Activated CD8-positive, alpha-beta T cell treated with anti-CD3 and anti-CD28 coated beads for 36 hours (primary cell): ENCODE measurements around the gene MUC22. TPM values are rescaled to one million over a fixed set of nuclear protein-coding genes. Genes with fewer than 3 reads are reported as not detected.
"Not testable (repeated sequence)": the region's sequence is repeated elsewhere in the genome, so short reads cannot be mapped to it uniquely, and the experiment has no call there.

Source experiments
- ATAC-seq: fragments of 200-7000 bp; cut with Tn5 transposase; one replicate; pipeline ENCODE4 v1.10.0; 2021; ENCODE audit warnings: mild to moderate bottlenecking, moderate library complexity
- CTCF ChIA-PET: fragments of 350-600 bp; sonication (Branson Sonifier 250); formaldehyde crosslinking; loops from one replicate; lab custom pipeline; 2021; ENCODE audit warnings: antibody characterized with exemption; lab: Charles Lee
- POLR2A ChIA-PET: fragments of 350-600 bp; sonication (Branson Sonifier 250); formaldehyde crosslinking; loops from one replicate; lab custom pipeline; 2021; ENCODE audit warnings: antibody characterized with exemption; lab: Charles Lee
- DNase-seq: peaks from one replicate; pipeline ENCODE4 v3.0.0-alpha.2; 2020
- H3K27ac Mint-ChIP-seq: one replicate; pipeline ENCODE4 v1.8.0; 2021; ENCODE audit warnings: mild to moderate bottlenecking, mixed read lengths
- H3K27me3 Mint-ChIP-seq: one replicate; pipeline ENCODE4 v1.8.0; 2021; ENCODE audit warnings: mixed read lengths
- H3K36me3 Mint-ChIP-seq: one replicate; pipeline ENCODE4 v1.8.0; 2021; ENCODE audit warnings: low read depth, mixed read lengths
- H3K4me1 Mint-ChIP-seq: one replicate; pipeline ENCODE4 v1.8.0; 2021; ENCODE audit warnings: low read depth, mixed read lengths
- H3K4me3 Mint-ChIP-seq: one replicate; pipeline ENCODE4 v1.8.0; 2021; ENCODE audit warnings: mild to moderate bottlenecking, moderate library complexity, mixed read lengths
- H3K9me3 Mint-ChIP-seq: one replicate; pipeline ENCODE4 v1.8.0; 2021; ENCODE audit warnings: mixed read lengths
- CTCF ChIP-seq: fragments of 200-600 bp; IDR thresholded peaks from one replicate; pipeline ENCODE4 v1.8.0; 2022; ENCODE audit warnings: antibody characterized with exemption, mild to moderate bottlenecking
- intact Hi-C: fragments of 100-400 bp; cut with micrococcal nuclease; formaldehyde crosslinking; loops from one replicate; pipeline ENCODE4 v1.10.0; 2022
- total RNA-seq, 2 experiments: library from RNA; stranded (reverse); gene quantifications; one replicate each; pipeline ENCODE4 v1.2.3, GENCODE V29; 2021

The MUC22 gene
- total RNA-seq, 2 experiments from 2014 or later, result not detected

- Mint-ChIP-seq H3K4me1 (peaks cover 20% of the 10 kb centered on the region), H3K4me3 (no peak overlapping the region), H3K27me3 (peaks cover 6% of the 10 kb centered on the region), H3K36me3 (no peaks in the 10 kb centered on the region), H3K27ac (no peak overlapping the region), H3K9me3 (no peaks in the 10 kb centered on the region)
- no peak for DNase-seq
- POLR2A ChIA-PET, result no interaction called here
- TF ChIP-seq CTCF, result no peak
- CTCF ChIA-PET, result interaction anchor here (1.5 kb wide), 1 partner anchor 81 kb away, joined by 3 read pairs; no protein-coding TSS in a partner anchor
- intact Hi-C loops, result no loop called here
- no peak for ATAC-seq
These were observed 22.0 kb upstream of the MUC22 start for GRCh38 chr6:30988209-30988825.

- TF ChIP-seq CTCF, result no peak
- ChIA-PET POLR2A (interaction anchor here (0.6 to 0.7 kb wide), 2 partner anchors 117 to 425 kb away, joined by 3 read pairs; no protein-coding TSS in a partner anchor), CTCF (interaction anchor here (1.4 kb wide), 1 partner anchor 89 kb away, joined by 4 read pairs; no protein-coding TSS in a partner anchor)
- peaks cover 16% of the 10 kb centered on the region for H3K4me1 Mint-ChIP-seq
- DNase-seq, result peak; percentile 47
- peak; percentile 74 for ATAC-seq
- no peaks in the 10 kb centered on the region for H3K9me3 Mint-ChIP-seq
- no peaks in the 10 kb centered on the region for H3K36me3 Mint-ChIP-seq
- peak overlapping the region; percentile 43 for H3K4me3 Mint-ChIP-seq
- H3K27ac Mint-ChIP-seq, result peak overlapping the region; percentile 1
- no peaks in the 10 kb centered on the region for H3K27me3 Mint-ChIP-seq
- intact Hi-C loops, result no loop called here
These were observed 19.7 kb upstream of the MUC22 start for GRCh38 chr6:30990422-30991086.

DNA sequence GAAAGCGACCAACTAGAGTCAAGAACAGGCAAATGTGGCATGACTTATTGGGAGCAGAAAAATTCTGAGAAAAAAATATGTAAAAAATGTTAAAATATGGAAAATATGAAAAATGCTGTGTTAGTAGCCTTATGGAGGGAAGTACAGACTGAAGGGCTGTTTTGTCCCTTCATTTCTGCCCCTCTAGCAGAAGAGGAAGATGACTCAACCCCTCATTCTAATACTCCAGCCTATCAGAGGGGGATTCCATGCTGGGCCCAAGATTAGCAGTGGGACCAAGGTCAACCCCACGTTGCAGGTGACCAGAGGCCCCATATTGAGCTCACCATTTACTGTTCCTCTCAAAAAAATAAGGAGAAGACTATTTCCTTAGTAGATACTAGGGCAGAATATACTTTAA is 18.4 kb upstream of the MUC22 start:
- CTCF ChIA-PET, result no interaction called here

GRCh38 chr6:30997301-30997700 is 13.0 kb upstream of the MUC22 start:
- Mint-ChIP-seq H3K36me3 (no peaks in the 10 kb centered on the region), H3K9me3 (no peaks in the 10 kb centered on the region), H3K4me1 (no peaks in the 10 kb centered on the region), H3K27ac (no peak overlapping the region), H3K4me3 (no peak overlapping the region), H3K27me3 (no peaks in the 10 kb centered on the region)
- no peak for TF ChIP-seq CTCF
- ChIA-PET CTCF (interaction anchor here (1.2 kb wide), 1 partner anchor 73 kb away, joined by 3 read pairs; no protein-coding TSS in a partner anchor), POLR2A (no interaction called here)
- intact Hi-C loops, result no loop called here
- no peak for ATAC-seq
- DNase-seq, result no peak

More for the DNA sequence above, 18.4 kb upstream of the MUC22 start:
- H3K27ac Mint-ChIP-seq, result no peak overlapping the region
- POLR2A ChIA-PET, result no interaction called here
- H3K27me3 Mint-ChIP-seq, result no peaks in the 10 kb centered on the region
- H3K9me3 Mint-ChIP-seq, result no peaks in the 10 kb centered on the region
- ATAC-seq, result no peak
- no peak for DNase-seq
- peaks cover 13% of the 10 kb centered on the region for H3K4me1 Mint-ChIP-seq
- no peak for TF ChIP-seq CTCF
- no peaks in the 10 kb centered on the region for H3K36me3 Mint-ChIP-seq
- intact Hi-C loops, result no loop called here
- no peak overlapping the region for H3K4me3 Mint-ChIP-seq

DNA sequence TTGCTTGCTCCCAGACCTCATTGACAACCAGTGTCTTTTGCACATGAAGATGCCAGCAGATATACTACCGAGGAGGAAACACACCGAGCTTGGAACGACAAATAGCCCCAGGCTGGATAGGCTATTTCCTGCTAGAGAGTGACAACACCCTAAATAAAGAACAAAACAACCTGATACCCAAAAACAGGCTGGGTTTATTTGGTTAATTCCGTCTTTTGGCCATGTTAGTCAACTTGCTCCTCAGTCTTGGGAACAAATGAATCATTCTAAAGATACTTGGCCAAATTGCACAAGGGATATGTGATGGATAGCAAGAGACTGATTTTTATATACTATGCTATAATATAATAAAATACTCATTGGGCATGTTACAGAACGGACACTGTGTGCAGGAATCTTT is 11.5 kb upstream of the MUC22 start:
- DNase-seq (no peak), ATAC-seq (no peak)
- Mint-ChIP-seq H3K4me3 (no peak overlapping the region), H3K27ac (no peak overlapping the region), H3K36me3 (no peaks in the 10 kb centered on the region), H3K9me3 (no peaks in the 10 kb centered on the region), H3K4me1 (no peaks in the 10 kb centered on the region), H3K27me3 (no peaks in the 10 kb centered on the region)
- no peak for TF ChIP-seq CTCF
- CTCF ChIA-PET, result interaction anchor here (1.4 kb wide), 1 partner anchor 9 kb away, joined by 3 read pairs; no protein-coding TSS in a partner anchor
- POLR2A ChIA-PET, result interaction anchor here (0.7 kb wide), 1 partner anchor 53 kb away, joined by 3 read pairs; no protein-coding TSS in a partner anchor
- intact Hi-C loops, result no loop called here

GRCh38 chr6:31000067-31000860 is 10.0 kb upstream of the MUC22 start:
- intact Hi-C loops, POLR2A ChIA-PET, H3K27me3 Mint-ChIP-seq: not testable (repeated sequence)

More at GRCh38 chr6:31000067-31000860, 10.0 kb upstream of the MUC22 start:
- not testable (repeated sequence) for DNase-seq, H3K9me3 Mint-ChIP-seq, H3K27ac Mint-ChIP-seq, H3K4me3 Mint-ChIP-seq, H3K4me1 Mint-ChIP-seq, ATAC-seq, H3K36me3 Mint-ChIP-seq
- CTCF ChIA-PET, result interaction anchor here (0.7 to 1.4 kb wide), 4 partner anchors 8 to 79 kb away, joined by 3 read pairs; no protein-coding TSS in a partner anchor
